ENCODE results near the gene CRYBB2. TPM values are rescaled to one million over a fixed set of nuclear protein-coding genes. Genes with fewer than 3 reads are reported as not detected.

Gene CRYBB2
- total RNA-seq: not detected

GRCh38 chr22:25219211-25219689, at the start of gene CRYBB2:
Gene CRYBB2 (plus strand): TSS chr22:25219639. CDS start chr22:25221430, 1,791 bp downstream.

GRCh38 chr22:25199731-25200520, 19.5 kb upstream of the CRYBB2 start, which contains the start of gene CRYBB3:
Gene CRYBB3 (plus strand): TSS chr22:25199858. CDS start chr22:25201397, 1,539 bp downstream.

Small RNA genes lying within 50 kb of the gene (small RNA-seq; reads per million reads assigned to genes)
- gene Z99916.2: 0 to 0.06 reads per million in 2 donors

Other genes starting within 250 kb of the CRYBB2 start
- not detected for gene CRYBB3, start 19.8 kb upstream of the CRYBB2 start, total RNA-seq

Measured in melanocyte of skin (primary cell).